Measurements from ENCODE around the gene ATXN7L1.

GRCh38 chr7:105829681-105830322 is 46.6 kb downstream of the ATXN7L1 start:
- TF ChIP-seq CTCF (IDR thresholded peaks at IDR 0.05) = no peak
- no peak for TF ChIP-seq POLR2A (IDR thresholded peaks at IDR 0.05)
